Mammary epithelial cell (primary cell): ENCODE results near the gene ZNF611.

Experiments
- EZH2 ChIP-seq: IDR thresholded peaks from 2 replicates; pipeline ENCODE4 v1.6.1; 2012; ENCODE audit warnings: low read length, inconsistent platforms, borderline replicate concordance
- TF ChIP-seq, protein P1 (sequence below), 2 donors: IDR thresholded peaks in 1 of 2; conservative IDR thresholded peaks in 1 of 2; 2 replicates each; pipeline ENCODE4 v1.5.1; 2011 to 2012; ENCODE audit warnings: inconsistent platforms in 2 of 2, low read length in 2 of 2, mild to moderate bottlenecking in 2 of 2, control low read depth in 1 of 2, low read depth in 1 of 2; ENCODE audit not compliant: insufficient read depth in 1 of 2; ENCODE audit errors: extremely low read depth in 1 of 2

GRCh38 chr19:52673014-52673413 lies 61.8 kb downstream of the ZNF611 start:
- TF ChIP-seq, protein P1, sequence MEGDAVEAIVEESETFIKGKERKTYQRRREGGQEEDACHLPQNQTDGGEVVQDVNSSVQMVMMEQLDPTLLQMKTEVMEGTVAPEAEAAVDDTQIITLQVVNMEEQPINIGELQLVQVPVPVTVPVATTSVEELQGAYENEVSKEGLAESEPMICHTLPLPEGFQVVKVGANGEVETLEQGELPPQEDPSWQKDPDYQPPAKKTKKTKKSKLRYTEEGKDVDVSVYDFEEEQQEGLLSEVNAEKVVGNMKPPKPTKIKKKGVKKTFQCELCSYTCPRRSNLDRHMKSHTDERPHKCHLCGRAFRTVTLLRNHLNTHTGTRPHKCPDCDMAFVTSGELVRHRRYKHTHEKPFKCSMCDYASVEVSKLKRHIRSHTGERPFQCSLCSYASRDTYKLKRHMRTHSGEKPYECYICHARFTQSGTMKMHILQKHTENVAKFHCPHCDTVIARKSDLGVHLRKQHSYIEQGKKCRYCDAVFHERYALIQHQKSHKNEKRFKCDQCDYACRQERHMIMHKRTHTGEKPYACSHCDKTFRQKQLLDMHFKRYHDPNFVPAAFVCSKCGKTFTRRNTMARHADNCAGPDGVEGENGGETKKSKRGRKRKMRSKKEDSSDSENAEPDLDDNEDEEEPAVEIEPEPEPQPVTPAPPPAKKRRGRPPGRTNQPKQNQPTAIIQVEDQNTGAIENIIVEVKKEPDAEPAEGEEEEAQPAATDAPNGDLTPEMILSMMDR (conservative IDR thresholded peaks at IDR 0.05 in 1 of 2, IDR thresholded peaks at IDR 0.05 in 1 of 2; ENCODE audit: extremely low read depth in 1 of 2, insufficient read depth in 1 of 2, low read depth in 1 of 2, low read length in 2 of 2), result no peak
- TF ChIP-seq EZH2, result no peak
